Activated CD4-positive, alpha-beta memory T cell treated with anti-CD3 and anti-CD28 coated beads, Interleukin-2, amount 10 ng/mL, durations not matched to agents 7 days and 5 days (primary cell): Measurements from ENCODE around the gene GPR18. TPM values are rescaled to one million over a fixed set of nuclear protein-coding genes. Genes with fewer than 3 reads are reported as not detected.
"Not testable (repeated sequence)": the region's sequence is repeated elsewhere in the genome, so short reads cannot be mapped to it uniquely, and the experiment has no call there.

Experiments used
- CTCF ChIA-PET: fragments of 350-600 bp; sonication (Branson Sonifier 250); formaldehyde crosslinking; loops from one replicate; lab custom pipeline; 2021; ENCODE audit warnings: antibody characterized with exemption, inconsistent platforms; lab: Charles Lee
- POLR2A ChIA-PET: fragments of 350-600 bp; sonication (Branson Sonifier 250); formaldehyde crosslinking; loops from one replicate; lab custom pipeline; 2021; ENCODE audit warnings: antibody characterized with exemption; lab: Charles Lee
- DNase-seq: peaks from one replicate; pipeline ENCODE4 v3.0.0-alpha.2; 2020
- H3K27ac Mint-ChIP-seq: one replicate; pipeline ENCODE4 v1.8.0; 2021; ENCODE audit warnings: mild to moderate bottlenecking, mixed read lengths
- H3K27me3 Mint-ChIP-seq: one replicate; pipeline ENCODE4 v1.8.0; 2021; ENCODE audit warnings: mixed read lengths
- H3K36me3 Mint-ChIP-seq: one replicate; pipeline ENCODE4 v1.8.0; 2021; ENCODE audit warnings: low read depth, mixed read lengths
- H3K4me1 Mint-ChIP-seq: one replicate; pipeline ENCODE4 v1.8.0; 2021; ENCODE audit warnings: mixed read lengths
- H3K4me3 Mint-ChIP-seq: one replicate; pipeline ENCODE4 v1.8.0; 2021; ENCODE audit warnings: mild to moderate bottlenecking, mixed read lengths
- H3K9me3 Mint-ChIP-seq: one replicate; pipeline ENCODE4 v1.8.0; 2021; ENCODE audit warnings: mixed read lengths
- total RNA-seq, 2 experiments: library from RNA; stranded (reverse); gene quantifications; one replicate each; pipeline ENCODE4 v1.2.3, GENCODE V29; 2021

GPR18 gene
- total RNA-seq, 2 experiments from 2014 or later, result 10.3 to 10.4 TPM

GRCh38 chr13:99254830-99255229 is 3.3 kb downstream of the GPR18 start:
- Mint-ChIP-seq H3K4me3 (no peak overlapping the region), H3K27me3 (no peaks in the 10 kb centered on the region), H3K9me3 (no peaks in the 10 kb centered on the region), H3K4me1 (peaks cover 61% of the 10 kb centered on the region), H3K27ac (peak overlapping the region; percentile 0), H3K36me3 (peaks cover 51% of the 10 kb centered on the region)
- CTCF ChIA-PET, result interaction anchor here (1.5 to 4.3 kb wide), 5 partner anchors 11 to 181 kb away, joined by 3 to 31 read pairs (median 11); partner anchors contain the start of gene UBAC2
- POLR2A ChIA-PET, result interaction anchor here (0.9 to 5.1 kb wide), 4 partner anchors 16 to 54 kb away, joined by 3 to 99 read pairs (median 8); partner anchors contain the start of gene UBAC2
- DNase-seq, result no peak

- Mint-ChIP-seq H3K4me1 (peaks cover 44% of the 10 kb centered on the region), H3K27me3 (no peaks in the 10 kb centered on the region), H3K4me3 (no peak overlapping the region), H3K27ac (no peak overlapping the region), H3K9me3 (peaks cover 8% of the 10 kb centered on the region), H3K36me3 (peaks cover 54% of the 10 kb centered on the region)
- POLR2A ChIA-PET, result interaction anchor here (0.9 to 2.8 kb wide), 2 partner anchors 33 to 51 kb away, joined by 3 to 13 read pairs; partner anchors contain the start of gene UBAC2
- DNase-seq, result no peak
- CTCF ChIA-PET, result interaction anchor here (1.0 to 2.2 kb wide), 5 partner anchors 13 to 75 kb away, joined by 3 to 7 read pairs (median 4); no protein-coding TSS in a partner anchor
Observed at GRCh38 chr13:99251921-99252320, 6.3 kb downstream of the GPR18 start.

- ChIA-PET CTCF (interaction anchor here (0.6 to 2.2 kb wide), 6 partner anchors 12 to 230 kb away, joined by 3 to 7 read pairs (median 4); no protein-coding TSS in a partner anchor), POLR2A (interaction anchor here (0.6 to 2.8 kb wide), 3 partner anchors 32 to 133 kb away, joined by 3 to 13 read pairs (median 3); partner anchors contain the start of gene UBAC2)
- H3K9me3 Mint-ChIP-seq, result peaks cover 8% of the 10 kb centered on the region
- H3K36me3 Mint-ChIP-seq, result peaks cover 54% of the 10 kb centered on the region
- no peak for DNase-seq
- H3K4me3 Mint-ChIP-seq, result no peak overlapping the region
- H3K27ac Mint-ChIP-seq, result no peak overlapping the region
- H3K4me1 Mint-ChIP-seq, result peaks cover 38% of the 10 kb centered on the region
- H3K27me3 Mint-ChIP-seq, result no peaks in the 10 kb centered on the region
Observed at GRCh38 chr13:99250982-99251825, 7.0 kb downstream of the GPR18 start.

GRCh38 chr13:99249606-99250005 is 8.6 kb downstream of the GPR18 start:
- POLR2A ChIA-PET, result not testable (repeated sequence)
- peaks cover 45% of the 10 kb centered on the region for H3K36me3 Mint-ChIP-seq

GRCh38 chr13:99249178-99249577 is 9.0 kb downstream of the GPR18 start:
- H3K4me3 Mint-ChIP-seq, H3K27ac Mint-ChIP-seq, H3K9me3 Mint-ChIP-seq, DNase-seq, H3K27me3 Mint-ChIP-seq, POLR2A ChIA-PET: not testable (repeated sequence)
- H3K36me3 Mint-ChIP-seq, result peaks cover 47% of the 10 kb centered on the region
- peaks cover 25% of the 10 kb centered on the region for H3K4me1 Mint-ChIP-seq
- CTCF ChIA-PET, result interaction anchor here (1.0 to 1.3 kb wide), 2 partner anchors 8 to 48 kb away, joined by 3 read pairs; partner anchors contain the start of gene UBAC2

More at GRCh38 chr13:99249606-99250005, 8.6 kb downstream of the GPR18 start:
- peaks cover 25% of the 10 kb centered on the region for H3K4me1 Mint-ChIP-seq
- not testable (repeated sequence) for H3K27me3 Mint-ChIP-seq, DNase-seq, H3K9me3 Mint-ChIP-seq, H3K4me3 Mint-ChIP-seq, H3K27ac Mint-ChIP-seq
- CTCF ChIA-PET, result interaction anchor here (1.0 to 1.3 kb wide), 2 partner anchors 8 to 49 kb away, joined by 3 read pairs; partner anchors contain the start of gene UBAC2

GRCh38 chr13:99246100-99246499 is 12.1 kb downstream of the GPR18 start:
- ChIA-PET POLR2A (interaction anchor here (1.5 kb wide), 1 partner anchor 12 kb away, joined by 7 read pairs; the partner anchor contains the start of gene GPR18), CTCF (interaction anchor here (0.6 to 1.2 kb wide), 2 partner anchors 70 to 75 kb away, joined by 3 read pairs; no protein-coding TSS in a partner anchor)
- Mint-ChIP-seq H3K36me3 (peaks cover 40% of the 10 kb centered on the region), H3K27ac (no peak overlapping the region), H3K9me3 (peaks cover 8% of the 10 kb centered on the region), H3K4me3 (no peak overlapping the region), H3K4me1 (peaks cover 15% of the 10 kb centered on the region), H3K27me3 (no peaks in the 10 kb centered on the region)
- no peak for DNase-seq

- POLR2A ChIA-PET, result interaction anchor here (1.3 to 2.8 kb wide), 5 partner anchors 17 to 38 kb away, joined by 3 to 20 read pairs (median 5); partner anchors contain the start of genes GPR18 and UBAC2
- H3K27ac Mint-ChIP-seq, result peak overlapping the region; percentile 81
- H3K4me1 Mint-ChIP-seq, result peaks cover 24% of the 10 kb centered on the region
- peak overlapping the region; percentile 71 for H3K4me3 Mint-ChIP-seq
- H3K9me3 Mint-ChIP-seq, result no peaks in the 10 kb centered on the region
- no peaks in the 10 kb centered on the region for H3K27me3 Mint-ChIP-seq
- H3K36me3 Mint-ChIP-seq, result peaks cover 37% of the 10 kb centered on the region
- DNase-seq, result no peak
- CTCF ChIA-PET, result interaction anchor here (0.9 to 1.4 kb wide), 8 partner anchors 8 to 61 kb away, joined by 3 to 7 read pairs (median 4); partner anchors contain the start of gene GPR18
Observed at GRCh38 chr13:99237981-99238662, 20.1 kb downstream of the GPR18 start.

GRCh38 chr13:99231721-99232120 is 26.5 kb downstream of the GPR18 start:
- H3K4me1 Mint-ChIP-seq, result peaks cover 37% of the 10 kb centered on the region
- H3K9me3 Mint-ChIP-seq, result no peaks in the 10 kb centered on the region
- no peaks in the 10 kb centered on the region for H3K27me3 Mint-ChIP-seq
- peaks cover 17% of the 10 kb centered on the region for H3K36me3 Mint-ChIP-seq
- CTCF ChIA-PET, result interaction anchor here (0.6 to 1.8 kb wide), 10 partner anchors 13 to 579 kb away, joined by 3 to 5 read pairs (median 3); partner anchors contain the start of gene GPR18
- peak overlapping the region; percentile 10 for H3K27ac Mint-ChIP-seq
- no peak for DNase-seq
- POLR2A ChIA-PET, result interaction anchor here (1.0 to 6.3 kb wide), 5 partner anchors 13 to 31 kb away, joined by 3 to 42 read pairs (median 9); partner anchors contain the start of genes GPR18 and UBAC2
- H3K4me3 Mint-ChIP-seq, result no peak overlapping the region

GRCh38 chr13:99230991-99231390 is 27.2 kb downstream of the GPR18 start:
- Mint-ChIP-seq H3K27me3 (no peaks in the 10 kb centered on the region), H3K4me1 (peaks cover 43% of the 10 kb centered on the region), H3K36me3 (peaks cover 24% of the 10 kb centered on the region), H3K9me3 (no peaks in the 10 kb centered on the region), H3K4me3 (no peak overlapping the region), H3K27ac (peak overlapping the region; percentile 6)
- POLR2A ChIA-PET, result interaction anchor here (1.0 to 6.3 kb wide), 6 partner anchors 12 to 265 kb away, joined by 3 to 42 read pairs (median 9); partner anchors contain the start of genes GPR18 and UBAC2
- CTCF ChIA-PET, result interaction anchor here (0.6 to 2.2 kb wide), 8 partner anchors 12 to 578 kb away, joined by 3 to 5 read pairs (median 4); partner anchors contain the start of gene GPR18
- no peak for DNase-seq

GRCh38 chr13:99230588-99230987 is 27.6 kb downstream of the GPR18 start:
- not testable (repeated sequence) for DNase-seq, H3K27me3 Mint-ChIP-seq, H3K9me3 Mint-ChIP-seq, H3K4me3 Mint-ChIP-seq
- Mint-ChIP-seq H3K27ac (peak overlapping the region; percentile 6), H3K4me1 (peaks cover 47% of the 10 kb centered on the region), H3K36me3 (peaks cover 28% of the 10 kb centered on the region)
- POLR2A ChIA-PET, result interaction anchor here (1.0 to 6.3 kb wide), 6 partner anchors 11 to 266 kb away, joined by 3 to 42 read pairs (median 9); partner anchors contain the start of genes GPR18 and UBAC2
- CTCF ChIA-PET, result interaction anchor here (0.6 to 2.2 kb wide), 5 partner anchors 8 to 29 kb away, joined by 3 to 5 read pairs (median 4); partner anchors contain the start of gene GPR18

GRCh38 chr13:99228737-99229691 is 29.2 kb downstream of the GPR18 start:
- no peaks in the 10 kb centered on the region for H3K9me3 Mint-ChIP-seq
- POLR2A ChIA-PET, result interaction anchor here (0.9 to 6.3 kb wide), 4 partner anchors 10 to 29 kb away, joined by 4 to 42 read pairs (median 18); partner anchors contain the start of genes GPR18 and UBAC2
- H3K36me3 Mint-ChIP-seq, result peaks cover 26% of the 10 kb centered on the region
- CTCF ChIA-PET, result interaction anchor here (0.7 to 2.2 kb wide), 4 partner anchors 9 to 85 kb away, joined by 3 to 5 read pairs (median 4); no protein-coding TSS in a partner anchor
- peaks cover 60% of the 10 kb centered on the region for H3K4me1 Mint-ChIP-seq
- H3K27ac Mint-ChIP-seq, result peak overlapping the region; percentile 75
- no peak for DNase-seq
- H3K27me3 Mint-ChIP-seq, result no peaks in the 10 kb centered on the region
- H3K4me3 Mint-ChIP-seq, result peak overlapping the region; percentile 48
